GM19193 (cell line): ENCODE results near the gene ERBB4.

Experiments used
- POLR2A ChIP-seq: IDR thresholded peaks from 4 replicates; pipeline ENCODE4 v1.6.1; 2011; ENCODE audit not compliant: insufficient read depth, insufficient read length; ENCODE audit errors: extremely low read depth

The ERBB4 gene

DNA sequence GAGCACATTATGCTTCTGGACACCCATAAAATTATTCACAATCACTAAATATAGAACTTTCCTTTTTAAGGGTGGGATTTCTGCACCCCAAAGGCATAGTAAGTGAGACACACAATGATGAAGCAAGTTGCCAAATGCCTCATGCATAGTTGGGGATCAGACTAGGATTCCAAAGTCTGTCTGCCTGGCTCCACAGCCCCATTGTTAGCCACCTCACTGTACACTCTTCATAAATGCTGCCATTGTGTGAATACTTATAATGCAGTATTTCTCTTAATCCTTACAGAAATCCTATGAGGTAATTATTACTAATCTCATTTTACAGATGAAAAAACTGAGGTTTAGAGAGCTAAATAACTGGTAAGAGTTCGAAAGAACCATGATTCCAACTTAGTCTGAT, 738.6 kb downstream of the ERBB4 start:
- no peak for TF ChIP-seq POLR2A

GRCh38 chr2:211798868-211799267, 739.7 kb downstream of the ERBB4 start:
- TF ChIP-seq POLR2A = no peak

GRCh38 chr2:211793690-211794089, 744.9 kb downstream of the ERBB4 start:
- no peak for TF ChIP-seq POLR2A

- no peak for TF ChIP-seq POLR2A
Observed at GRCh38 chr2:211789982-211790381, 748.6 kb downstream of the ERBB4 start.

- TF ChIP-seq POLR2A = no peak
Observed at GRCh38 chr2:211766689-211767088, 771.9 kb downstream of the ERBB4 start.

- no peak for TF ChIP-seq POLR2A
Observed at GRCh38 chr2:211762479-211762878, 776.1 kb downstream of the ERBB4 start.

DNA sequence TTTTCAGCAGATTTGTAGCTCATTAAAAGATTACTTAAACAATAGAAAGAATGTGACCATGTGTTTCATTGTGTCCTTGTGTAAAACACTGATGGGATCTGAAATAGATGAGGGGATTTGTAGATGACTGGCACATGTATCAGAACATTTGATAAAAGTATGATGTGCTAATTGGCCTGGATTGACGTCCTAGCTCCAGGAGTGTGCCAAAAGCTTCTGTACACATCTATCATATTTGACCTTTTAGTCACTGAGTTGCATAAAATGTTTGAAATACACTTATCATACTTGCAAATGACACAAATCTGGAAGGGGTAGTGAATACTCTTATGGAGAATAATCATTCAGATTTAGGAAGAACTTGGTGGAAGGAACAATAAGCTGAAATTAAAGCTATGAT, 778.5 kb downstream of the ERBB4 start:
- TF ChIP-seq POLR2A = no peak

DNA sequence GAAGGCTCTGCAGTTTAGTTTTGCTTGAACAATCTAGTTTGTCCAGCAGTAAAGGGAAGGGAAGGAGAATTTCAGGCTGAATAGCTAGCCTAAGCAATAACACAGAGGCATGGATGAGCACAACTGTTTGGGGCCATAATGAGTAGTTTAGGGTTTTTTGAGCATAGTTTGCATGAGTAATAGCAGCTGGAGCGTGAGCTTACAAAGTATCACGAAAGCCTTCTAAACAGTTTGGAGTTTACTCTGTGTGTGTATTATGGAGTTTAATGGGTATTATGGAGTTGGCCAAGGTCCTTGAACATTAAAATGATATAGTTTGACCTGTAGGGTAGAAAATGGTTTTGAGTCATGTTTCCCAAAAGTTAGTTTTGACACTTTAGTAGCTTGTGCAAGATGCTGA, 782.3 kb downstream of the ERBB4 start:
- TF ChIP-seq POLR2A = no peak

DNA sequence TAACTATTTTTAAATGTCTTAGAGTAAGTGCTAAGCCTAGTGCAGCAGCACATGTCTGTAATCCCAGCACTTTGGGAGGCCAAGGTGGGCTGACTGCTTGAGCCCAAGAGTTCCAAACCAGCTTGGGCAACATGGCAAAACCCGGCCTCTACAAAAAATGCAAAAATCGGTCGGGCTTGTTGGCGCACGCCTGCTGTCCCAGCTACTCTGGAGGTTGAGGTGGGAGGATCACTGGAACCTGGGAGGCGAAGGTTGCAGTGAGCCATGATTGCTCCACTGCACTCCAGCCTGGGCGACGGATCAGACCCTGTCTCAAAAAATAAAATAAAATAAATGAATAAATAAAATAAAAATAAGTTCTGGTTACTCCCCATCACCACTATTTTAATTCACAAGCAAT, 783.4 kb downstream of the ERBB4 start:
- no peak for TF ChIP-seq POLR2A

- TF ChIP-seq POLR2A = no peak
Observed at GRCh38 chr2:211751848-211752247, 786.8 kb downstream of the ERBB4 start.

DNA sequence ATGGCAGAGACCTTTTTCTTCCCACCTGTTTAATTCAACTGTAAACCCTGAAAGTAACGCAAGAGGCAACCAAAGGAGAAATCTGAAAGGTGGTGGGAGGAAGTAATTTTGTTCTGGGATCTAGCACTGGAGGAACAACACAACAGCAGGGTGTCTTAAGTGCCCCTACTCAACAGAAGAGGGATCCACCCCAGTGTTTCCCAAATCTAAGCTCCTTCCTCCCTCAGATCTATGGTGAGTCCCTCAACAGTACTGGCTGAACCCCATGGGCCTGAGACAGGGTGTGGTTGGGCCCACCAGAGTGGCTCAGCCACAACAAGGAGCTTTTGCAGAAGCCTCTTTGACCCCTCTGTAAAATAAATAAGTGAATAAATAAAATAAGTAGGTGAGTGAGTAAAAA, 790.3 kb downstream of the ERBB4 start:
- TF ChIP-seq POLR2A = no peak

DNA sequence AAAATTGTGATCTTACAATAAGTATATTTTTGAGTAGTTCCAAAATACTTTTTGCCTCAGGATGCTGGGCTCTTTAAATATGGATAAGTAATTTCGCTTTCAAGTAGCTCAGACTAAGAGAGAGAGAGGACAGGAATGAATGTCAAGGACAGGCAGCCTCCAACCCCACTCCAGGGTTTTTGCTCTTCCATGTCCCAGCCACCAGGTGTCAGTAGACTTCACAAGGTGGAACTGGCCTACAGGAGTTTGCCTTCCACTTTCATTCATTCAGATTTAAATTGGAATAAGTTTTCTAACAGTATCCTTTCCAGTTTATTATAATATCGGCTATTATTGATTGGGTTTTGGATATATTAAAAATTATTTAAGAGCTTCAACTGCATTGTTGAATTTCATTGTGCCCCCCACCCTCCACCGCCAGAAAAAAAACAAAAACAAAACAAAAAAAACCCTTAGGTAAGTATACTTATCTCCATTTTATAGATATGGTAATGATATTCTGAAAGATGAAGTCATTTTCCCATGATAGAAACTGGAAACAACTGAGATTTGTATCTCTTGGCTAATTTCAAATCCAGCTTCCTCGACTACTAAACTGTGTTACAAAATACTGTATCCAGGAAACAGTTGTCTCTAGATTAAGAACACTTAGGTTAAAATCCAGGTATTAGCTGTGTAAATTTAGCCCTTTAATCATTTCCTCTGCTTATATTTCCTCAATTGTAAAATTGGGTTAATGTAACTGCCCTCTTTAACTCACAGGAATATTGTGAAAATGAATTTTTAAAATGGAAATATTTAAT, 793.1 kb downstream of the ERBB4 start:
- TF ChIP-seq POLR2A = no peak

- TF ChIP-seq POLR2A = no peak
Observed at GRCh38 chr2:211744379-211744778, 794.2 kb downstream of the ERBB4 start.

GRCh38 chr2:211741966-211742365, 796.6 kb downstream of the ERBB4 start:
- TF ChIP-seq POLR2A = no peak

- no peak for TF ChIP-seq POLR2A
Observed at GRCh38 chr2:211737282-211737681, 801.3 kb downstream of the ERBB4 start.

GRCh38 chr2:211730215-211730614, 808.4 kb downstream of the ERBB4 start:
- no peak for TF ChIP-seq POLR2A

DNA sequence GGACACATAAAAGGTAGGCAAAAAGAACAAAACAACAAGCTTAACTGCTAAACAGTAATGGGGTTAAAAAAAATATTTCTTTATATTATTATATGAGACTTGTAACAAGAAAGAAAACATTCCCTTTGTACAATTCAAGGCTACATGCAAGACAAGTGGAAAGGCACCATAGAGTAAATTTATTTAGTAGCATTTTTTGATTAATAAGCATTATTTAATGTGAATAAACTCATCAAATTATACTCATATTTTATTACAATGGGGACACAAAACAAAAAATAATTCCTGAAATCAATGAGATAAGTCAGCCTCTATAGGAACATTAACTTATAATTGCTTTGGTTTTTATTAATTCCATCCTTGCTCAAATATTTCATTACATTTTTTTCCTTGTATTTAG, 809.2 kb downstream of the ERBB4 start:
- TF ChIP-seq POLR2A = no peak
